Astrocyte of the spinal cord (primary cell): Measurements from ENCODE around the gene RRAD.
"Not testable (repeated sequence)": the region's sequence is repeated elsewhere in the genome, so short reads cannot be mapped to it uniquely, and the experiment has no call there.

Experiments
- DNase-seq: peaks from one replicate; pipeline ENCODE4 v3.0.0; 2011; ENCODE audit warnings: low read depth, low spot score
- H3K4me3 ChIP-seq: 2 replicates; pipeline ENCODE4 v1.5.1; 2011; ENCODE audit warnings: low read depth, mild to moderate bottlenecking, low read length, moderate library complexity
- in situ Hi-C: cut with HindIII; loops from 2 replicates; pipeline ENCODE4 v1.10.0; 2017; ENCODE audit warnings: low sequenced_read_pairs
- TF ChIP-seq, protein P1 (sequence below): IDR thresholded peaks from 2 replicates; pipeline ENCODE4 v1.5.1; 2012; ENCODE audit warnings: low read depth, mild to moderate bottlenecking, low read length, inconsistent platforms

The RRAD gene

DNA sequence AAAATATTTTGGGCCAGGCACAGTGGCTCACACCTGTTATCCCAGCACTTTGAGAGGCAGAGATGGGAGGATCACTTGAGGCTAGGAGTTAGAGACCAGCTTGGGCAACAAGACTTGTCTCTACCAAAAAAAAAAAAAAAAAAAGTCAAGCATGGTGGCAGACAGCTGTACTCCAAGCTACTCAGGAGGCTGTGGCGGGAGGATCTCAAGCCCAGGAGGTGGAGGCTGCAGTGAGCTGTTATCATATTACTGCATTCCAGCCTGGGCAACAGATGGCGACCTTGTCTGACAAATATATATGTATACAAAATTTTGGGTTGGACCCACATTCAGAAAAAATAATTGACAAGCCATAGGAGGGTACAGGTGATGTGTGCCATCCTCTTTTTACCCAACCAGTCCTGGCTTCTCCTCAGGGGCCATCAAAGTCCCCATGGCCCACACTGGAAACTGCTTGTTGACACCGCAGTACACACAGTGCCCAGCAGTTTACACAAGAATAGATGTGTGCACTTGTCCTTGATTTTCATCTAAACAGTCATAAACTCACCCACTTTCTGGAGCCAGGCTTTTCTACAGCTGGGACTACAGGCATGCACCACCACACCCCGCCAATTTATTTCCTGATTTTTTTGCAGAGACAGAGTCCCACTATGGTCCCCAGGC lies 11.7 kb upstream of the RRAD start:
- H3K4me3 ChIP-seq: no peak overlapping the region
- no peak for DNase-seq
- TF ChIP-seq, protein P1, sequence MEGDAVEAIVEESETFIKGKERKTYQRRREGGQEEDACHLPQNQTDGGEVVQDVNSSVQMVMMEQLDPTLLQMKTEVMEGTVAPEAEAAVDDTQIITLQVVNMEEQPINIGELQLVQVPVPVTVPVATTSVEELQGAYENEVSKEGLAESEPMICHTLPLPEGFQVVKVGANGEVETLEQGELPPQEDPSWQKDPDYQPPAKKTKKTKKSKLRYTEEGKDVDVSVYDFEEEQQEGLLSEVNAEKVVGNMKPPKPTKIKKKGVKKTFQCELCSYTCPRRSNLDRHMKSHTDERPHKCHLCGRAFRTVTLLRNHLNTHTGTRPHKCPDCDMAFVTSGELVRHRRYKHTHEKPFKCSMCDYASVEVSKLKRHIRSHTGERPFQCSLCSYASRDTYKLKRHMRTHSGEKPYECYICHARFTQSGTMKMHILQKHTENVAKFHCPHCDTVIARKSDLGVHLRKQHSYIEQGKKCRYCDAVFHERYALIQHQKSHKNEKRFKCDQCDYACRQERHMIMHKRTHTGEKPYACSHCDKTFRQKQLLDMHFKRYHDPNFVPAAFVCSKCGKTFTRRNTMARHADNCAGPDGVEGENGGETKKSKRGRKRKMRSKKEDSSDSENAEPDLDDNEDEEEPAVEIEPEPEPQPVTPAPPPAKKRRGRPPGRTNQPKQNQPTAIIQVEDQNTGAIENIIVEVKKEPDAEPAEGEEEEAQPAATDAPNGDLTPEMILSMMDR: no peak
- in situ Hi-C loops: no loop called here

DNA sequence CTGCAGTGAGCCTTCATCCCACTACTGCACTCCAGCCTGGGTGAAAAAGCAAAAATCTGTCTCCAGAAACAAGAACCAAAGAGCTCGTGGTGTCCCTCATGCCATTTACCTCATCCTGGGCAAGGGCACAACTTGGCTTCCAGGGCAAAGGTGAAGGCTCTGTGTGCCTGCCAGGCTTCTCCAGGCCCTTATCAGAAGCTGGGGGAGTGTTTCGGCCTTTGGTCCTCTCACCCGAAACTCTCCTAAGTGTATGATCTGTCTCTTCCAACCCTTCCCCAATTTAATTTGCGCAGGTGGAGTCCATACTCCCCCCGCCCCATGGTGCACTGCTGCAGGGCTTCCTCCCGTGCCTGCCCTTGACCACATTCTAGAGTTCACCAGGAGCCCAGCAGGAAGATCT lies 11.1 kb upstream of the RRAD start:
- in situ Hi-C loops: no loop called here
- no peak for DNase-seq
- H3K4me3 ChIP-seq: no peak overlapping the region
- TF ChIP-seq, protein P1: no peak

- peak; percentile 34 for DNase-seq
- peak within 1 kb of the TSS; percentile 97 for H3K4me3 ChIP-seq
- TF ChIP-seq, protein P1: no peak
- in situ Hi-C loops: no loop called here
Observed at GRCh38 chr16:66935314-66936011, 10.1 kb upstream of the RRAD start, which contains the start of gene CES2. CES2 (plus strand) TSS chr16:66935516; CDS start chr16:66935636, 120 bp downstream.

DNA sequence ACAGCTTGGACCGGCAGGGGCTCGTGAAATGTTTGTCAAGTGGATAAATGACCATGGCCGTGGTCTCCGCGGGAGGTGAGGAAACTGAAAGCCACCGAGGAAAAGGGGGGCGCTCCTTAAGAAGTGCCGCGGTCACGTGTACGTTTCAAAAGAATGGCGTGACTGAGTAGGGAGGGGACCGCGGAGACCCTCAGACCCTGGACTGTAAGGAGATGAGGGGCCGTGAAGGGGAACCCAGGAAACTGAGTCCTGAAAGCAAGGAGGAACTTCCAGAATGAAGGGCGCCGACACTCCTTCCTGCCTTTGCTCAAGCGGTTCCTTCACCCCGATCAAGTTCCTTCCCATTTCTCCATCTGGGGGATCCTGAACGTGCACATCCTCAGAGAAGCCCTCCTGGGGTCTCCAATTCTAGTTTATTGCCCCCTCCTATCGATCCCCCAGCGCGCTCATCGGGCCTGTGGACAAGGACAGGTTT lies 9.5 kb upstream of the RRAD start:
- peak overlapping the region; percentile 97 for H3K4me3 ChIP-seq
- in situ Hi-C loops, DNase-seq: not testable (repeated sequence)

- in situ Hi-C loops: no loop called here
- TF ChIP-seq, protein P1: no peak
Observed at GRCh38 chr16:66934138-66934838, 9.0 kb upstream of the RRAD start, which contains the start of gene CIAO2B. CIAO2B (minus strand) TSS chr16:66934402; CDS start chr16:66934364, 38 bp downstream.

GRCh38 chr16:66933776-66934137 lies 8.4 kb upstream of the RRAD start:
- TF ChIP-seq, protein P1: no peak
- no peak for DNase-seq
- in situ Hi-C loops: no loop called here

More at GRCh38 chr16:66934138-66934838, 9.0 kb upstream of the RRAD start, which contains the start of gene CIAO2B:
- DNase-seq: peak; percentile 86
- peak within 1 kb of the TSS; percentile 97 for H3K4me3 ChIP-seq

More at GRCh38 chr16:66933776-66934137, 8.4 kb upstream of the RRAD start:
- H3K4me3 ChIP-seq: peak overlapping the region; percentile 97
